Retinal pigment epithelial cell (primary cell): ENCODE measurements around the gene RRP1.

ENCODE experiments used
- DNase-seq: peaks from one replicate; pipeline ENCODE4 v3.0.0-alpha.2; 2010; ENCODE audit warnings: low read depth
- H3K4me3 ChIP-seq: 2 replicates; pipeline ENCODE4 v1.5.1; 2011; ENCODE audit warnings: mild to moderate bottlenecking, low read length, control low read depth, moderate library complexity
- CTCF ChIP-seq: conservative IDR thresholded peaks from 2 replicates; pipeline ENCODE4 v1.5.1; 2011; ENCODE audit warnings: low read depth, low read length, control low read depth, inconsistent platforms

RRP1 gene

GRCh38 chr21:43797415-43797814 lies 8.0 kb downstream of the RRP1 start:
- no peak for DNase-seq
- H3K4me3 ChIP-seq: no peak overlapping the region
- no peak for TF ChIP-seq CTCF

DNA sequence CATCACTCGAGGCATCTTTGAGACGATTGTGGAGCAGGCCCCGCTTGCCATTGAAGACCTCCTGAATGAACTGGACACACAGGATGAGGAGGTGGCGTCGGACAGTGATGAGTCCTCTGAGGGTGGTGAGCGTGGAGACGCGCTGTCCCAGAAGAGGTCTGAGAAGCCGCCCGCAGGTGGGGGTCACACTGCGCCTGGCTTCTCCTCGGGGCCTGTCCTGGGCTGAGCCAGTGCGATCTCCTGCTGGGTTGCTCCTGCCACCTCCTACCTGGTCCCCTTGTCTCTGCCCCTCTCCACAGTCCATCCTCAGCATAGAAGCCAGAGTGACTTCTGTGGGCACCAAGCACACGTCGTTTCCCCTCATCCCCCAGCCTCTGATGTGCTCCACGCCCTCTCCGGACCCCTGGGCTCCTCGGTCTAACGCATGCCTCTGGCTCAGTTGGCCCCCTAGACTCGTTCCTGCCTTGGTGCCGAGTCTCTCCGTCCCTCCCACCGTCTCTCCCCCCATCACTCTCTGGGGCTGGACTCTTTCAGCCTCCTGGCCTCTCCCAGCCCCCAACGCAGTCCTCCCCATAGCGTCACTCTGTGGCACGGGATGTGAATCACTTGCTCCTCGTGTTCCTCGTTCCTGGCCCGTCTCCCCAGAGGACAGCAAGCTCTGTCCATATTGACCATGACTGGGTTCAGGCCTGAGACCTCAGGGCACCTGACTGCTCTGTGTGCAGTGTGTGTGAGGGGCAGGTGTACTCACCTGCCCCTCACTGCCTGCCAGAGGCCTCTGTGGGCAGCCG lies 8.7 kb downstream of the RRP1 start:
- H3K4me3 ChIP-seq: no peak overlapping the region
- TF ChIP-seq CTCF: no peak
- DNase-seq: no peak

- no peak for TF ChIP-seq CTCF
- H3K4me3 ChIP-seq: no peak overlapping the region
- no peak for DNase-seq
These were observed 10.0 kb downstream of the RRP1 start for GRCh38 chr21:43799301-43799840.

DNA sequence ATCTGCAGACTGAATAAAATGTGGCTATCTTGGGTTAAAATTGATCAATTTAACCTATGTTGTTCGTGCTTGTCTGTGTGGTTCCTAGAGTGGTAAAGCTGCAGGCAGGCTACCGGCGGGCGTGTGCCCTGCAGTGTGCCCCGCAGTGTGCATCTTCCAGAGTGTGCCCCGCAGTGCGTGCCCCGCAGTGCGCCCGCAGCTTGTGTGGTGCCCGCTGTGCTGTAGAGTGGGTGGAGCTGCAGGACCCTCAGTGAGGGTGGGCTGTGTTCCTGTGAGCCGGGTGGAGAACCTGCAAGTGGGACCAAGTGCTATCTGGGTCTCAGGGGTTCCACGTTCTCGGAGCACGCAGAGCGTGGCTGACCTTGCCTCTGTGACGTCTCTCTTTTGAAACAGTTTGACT lies 10.7 kb downstream of the RRP1 start:
- no peak overlapping the region for H3K4me3 ChIP-seq
- DNase-seq: no peak
- no peak for TF ChIP-seq CTCF

- DNase-seq: no peak
- H3K4me3 ChIP-seq: no peak overlapping the region
- TF ChIP-seq CTCF: no peak
These were observed 11.2 kb downstream of the RRP1 start for GRCh38 chr21:43800566-43800965.

- H3K4me3 ChIP-seq: no peak overlapping the region
- TF ChIP-seq CTCF: no peak
- no peak for DNase-seq
These were observed 11.8 kb downstream of the RRP1 start for GRCh38 chr21:43801006-43801783.
